ENCODE results near the gene VAV2.

- TF ChIP-seq, protein P1, sequence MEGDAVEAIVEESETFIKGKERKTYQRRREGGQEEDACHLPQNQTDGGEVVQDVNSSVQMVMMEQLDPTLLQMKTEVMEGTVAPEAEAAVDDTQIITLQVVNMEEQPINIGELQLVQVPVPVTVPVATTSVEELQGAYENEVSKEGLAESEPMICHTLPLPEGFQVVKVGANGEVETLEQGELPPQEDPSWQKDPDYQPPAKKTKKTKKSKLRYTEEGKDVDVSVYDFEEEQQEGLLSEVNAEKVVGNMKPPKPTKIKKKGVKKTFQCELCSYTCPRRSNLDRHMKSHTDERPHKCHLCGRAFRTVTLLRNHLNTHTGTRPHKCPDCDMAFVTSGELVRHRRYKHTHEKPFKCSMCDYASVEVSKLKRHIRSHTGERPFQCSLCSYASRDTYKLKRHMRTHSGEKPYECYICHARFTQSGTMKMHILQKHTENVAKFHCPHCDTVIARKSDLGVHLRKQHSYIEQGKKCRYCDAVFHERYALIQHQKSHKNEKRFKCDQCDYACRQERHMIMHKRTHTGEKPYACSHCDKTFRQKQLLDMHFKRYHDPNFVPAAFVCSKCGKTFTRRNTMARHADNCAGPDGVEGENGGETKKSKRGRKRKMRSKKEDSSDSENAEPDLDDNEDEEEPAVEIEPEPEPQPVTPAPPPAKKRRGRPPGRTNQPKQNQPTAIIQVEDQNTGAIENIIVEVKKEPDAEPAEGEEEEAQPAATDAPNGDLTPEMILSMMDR (IDR thresholded peaks at IDR 0.05), result no peak
- TF ChIP-seq SIN3A (IDR thresholded peaks at IDR 0.05; ENCODE audit: borderline replicate concordance, low read depth, low read length) (no peak), POLR2AphosphoS5 (IDR thresholded peaks at IDR 0.05; ENCODE audit: low read depth, low read length) (no peak), RFX5 (IDR thresholded peaks at IDR 0.05; ENCODE audit: low read length) (no peak)
Observed at GRCh38 chr9:133785753-133786370, 206.3 kb downstream of the VAV2 start.

Data from SK-N-SH (cell line).